ENCODE data around the gene RCL1.
"Not testable (repeated sequence)": the region's sequence is repeated elsewhere in the genome, so short reads cannot be mapped to it uniquely, and the experiment has no call there.

RCL1 gene

DNA sequence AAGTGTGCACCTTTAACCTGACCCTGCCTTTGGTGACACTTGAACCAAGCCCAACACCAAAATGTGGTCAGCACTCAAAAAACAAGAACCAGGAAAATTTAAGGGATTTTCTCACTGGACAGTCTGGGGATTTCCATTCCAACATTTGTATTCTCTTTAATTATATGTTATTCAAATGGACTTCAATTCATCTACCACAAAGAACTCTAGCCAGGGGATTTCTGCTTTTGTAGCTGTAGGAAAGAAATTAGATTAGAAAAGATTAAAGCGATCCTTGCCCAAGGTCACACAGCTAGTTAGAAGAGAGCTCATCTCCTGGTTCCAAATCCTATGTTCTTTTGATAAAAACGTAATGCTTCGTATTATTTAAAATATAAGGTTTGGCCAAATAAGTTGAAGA is 97.5 kb downstream of the RCL1 start:
- no peak for DNase-seq

GRCh38 chr9:4890929-4891328 is 98.2 kb downstream of the RCL1 start:
- no peak for DNase-seq

DNA sequence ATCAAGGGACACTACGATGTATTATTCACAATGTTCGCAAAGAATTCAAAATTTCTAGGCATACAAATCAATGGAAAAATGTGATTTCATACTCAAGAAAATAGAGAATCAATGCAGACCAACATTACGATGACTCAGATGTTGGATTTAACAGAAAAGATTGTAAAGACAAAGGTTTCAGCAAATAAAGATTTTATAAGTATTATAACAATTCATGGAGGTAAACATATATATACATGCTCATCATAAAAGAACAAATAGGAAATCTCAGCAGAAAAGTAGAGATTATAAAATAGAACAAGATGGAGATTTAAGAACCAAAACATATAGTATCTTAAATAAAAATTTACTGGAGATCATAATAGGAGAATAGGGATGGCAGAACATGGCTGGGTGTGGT is 98.9 kb downstream of the RCL1 start:
- DNase-seq: no peak

- no peak for DNase-seq
Observed at GRCh38 chr9:4892501-4893194, 99.9 kb downstream of the RCL1 start.

- DNase-seq: no peak
Observed at GRCh38 chr9:4894076-4894475, 101.3 kb downstream of the RCL1 start.

DNA sequence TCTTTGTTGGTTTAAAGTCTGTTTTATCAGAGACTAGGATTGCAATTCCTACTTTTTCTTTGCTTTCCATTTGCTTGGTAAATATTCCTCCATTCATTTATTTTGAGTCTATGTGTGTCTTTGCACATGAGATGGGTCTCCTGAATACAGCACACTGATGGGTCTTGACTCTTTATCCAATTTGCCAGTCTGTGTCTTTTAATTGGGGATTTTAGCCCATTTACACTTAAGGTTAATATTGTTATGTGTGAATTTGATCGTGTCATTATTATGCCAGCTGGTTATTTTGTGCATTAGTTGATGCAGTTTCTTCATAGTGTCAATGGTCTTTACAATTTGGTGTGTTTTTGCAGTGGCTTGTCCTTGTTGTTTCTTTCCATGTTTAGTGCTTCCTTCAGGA is 107.1 kb downstream of the RCL1 start:
- DNase-seq: not testable (repeated sequence)

DNA sequence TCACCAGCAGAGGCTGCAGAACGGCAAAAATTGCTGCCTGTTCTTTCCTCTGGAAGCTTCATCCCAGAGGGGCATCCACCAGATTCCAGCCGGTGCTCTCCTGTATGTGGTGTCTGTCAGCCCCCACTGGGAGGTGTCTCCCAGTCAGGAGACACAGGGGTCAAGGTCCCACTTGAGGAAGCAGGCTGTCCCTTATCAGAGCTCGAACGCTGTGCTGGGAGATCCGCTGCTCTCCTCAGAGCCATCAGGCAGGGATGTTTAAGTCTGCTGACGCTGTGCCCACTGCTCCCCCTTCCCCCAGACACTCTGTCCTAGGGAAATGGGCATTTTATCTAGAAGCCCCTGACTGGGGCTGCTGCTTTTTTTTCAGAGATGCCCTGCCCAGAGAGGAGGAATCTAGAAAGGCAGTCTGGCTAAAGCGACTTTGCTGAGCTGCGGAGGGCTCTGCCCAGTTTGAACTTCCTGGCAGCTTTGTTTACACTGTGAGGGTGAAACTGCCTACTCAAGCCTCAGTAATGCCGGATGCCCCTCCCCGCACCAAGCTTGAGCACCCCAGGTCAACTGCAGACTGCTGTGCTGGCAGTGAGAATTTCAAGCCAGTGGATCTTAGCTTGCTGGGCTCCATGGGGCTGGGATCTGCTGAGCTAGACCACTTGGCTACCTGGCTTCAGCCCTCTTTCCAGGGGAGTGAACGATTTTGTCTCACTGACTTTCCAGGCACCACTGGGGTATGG is 108.8 kb downstream of the RCL1 start:
- DNase-seq: not testable (repeated sequence)

DNA sequence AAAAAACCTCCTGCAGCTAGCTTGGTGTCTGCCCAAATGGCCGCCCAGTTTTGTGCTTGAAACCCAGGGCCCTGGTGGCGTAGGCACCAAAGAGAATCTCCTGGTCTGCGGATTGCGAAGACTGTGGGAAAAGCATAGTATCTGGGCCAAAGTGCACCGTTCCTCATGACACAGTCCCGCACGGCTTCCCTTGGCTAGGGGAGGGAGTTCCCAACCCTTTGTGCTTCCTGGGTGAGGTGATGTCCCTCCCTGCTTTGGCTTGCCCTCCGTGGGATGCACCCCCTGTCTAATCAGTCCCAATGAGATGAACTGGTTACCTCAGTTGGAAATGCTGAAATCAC is 109.4 kb downstream of the RCL1 start:
- no peak for DNase-seq

- DNase-seq: no peak
Observed at GRCh38 chr9:4904322-4905134, 111.8 kb downstream of the RCL1 start.

DNA sequence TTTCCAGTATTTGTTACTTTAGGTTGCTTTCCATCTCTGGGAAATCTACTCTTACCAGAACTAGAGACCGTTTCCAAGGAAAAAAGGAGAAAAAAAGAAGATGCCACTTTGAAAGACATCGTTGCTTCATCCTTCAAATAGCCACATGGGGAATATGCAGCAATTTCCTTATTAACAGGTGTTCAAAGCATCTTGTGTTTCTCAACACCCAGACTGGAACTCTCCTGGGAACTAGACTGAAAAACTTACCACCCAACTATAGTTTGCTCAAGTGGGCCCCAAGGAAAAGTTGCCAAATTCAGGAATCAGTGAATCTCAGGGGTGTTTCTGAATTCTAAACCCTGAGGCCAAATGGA is 112.4 kb downstream of the RCL1 start:
- no peak for DNase-seq
